ENCODE measurements around the gene CDH2.

DNA sequence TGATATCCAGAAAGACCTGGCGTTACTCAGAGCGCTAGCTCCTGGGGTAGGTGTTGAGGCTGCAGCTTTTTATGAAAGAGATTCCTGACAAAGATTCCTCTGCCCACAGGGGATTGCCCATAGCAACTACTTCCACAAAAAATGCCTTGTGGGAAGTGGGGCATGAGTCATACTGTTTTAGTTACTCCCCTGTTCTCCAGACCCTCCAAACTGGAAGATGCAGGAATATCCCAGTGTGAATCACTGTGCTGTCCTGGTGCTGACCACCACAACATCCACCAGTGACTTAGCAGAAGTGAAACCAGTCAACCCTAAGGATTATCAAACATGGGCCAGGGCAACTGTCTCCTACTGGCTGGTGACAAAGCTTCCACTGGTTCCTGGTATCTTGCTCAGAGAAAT is 61.8 kb downstream of the CDH2 start:
- TF ChIP-seq, protein P1, sequence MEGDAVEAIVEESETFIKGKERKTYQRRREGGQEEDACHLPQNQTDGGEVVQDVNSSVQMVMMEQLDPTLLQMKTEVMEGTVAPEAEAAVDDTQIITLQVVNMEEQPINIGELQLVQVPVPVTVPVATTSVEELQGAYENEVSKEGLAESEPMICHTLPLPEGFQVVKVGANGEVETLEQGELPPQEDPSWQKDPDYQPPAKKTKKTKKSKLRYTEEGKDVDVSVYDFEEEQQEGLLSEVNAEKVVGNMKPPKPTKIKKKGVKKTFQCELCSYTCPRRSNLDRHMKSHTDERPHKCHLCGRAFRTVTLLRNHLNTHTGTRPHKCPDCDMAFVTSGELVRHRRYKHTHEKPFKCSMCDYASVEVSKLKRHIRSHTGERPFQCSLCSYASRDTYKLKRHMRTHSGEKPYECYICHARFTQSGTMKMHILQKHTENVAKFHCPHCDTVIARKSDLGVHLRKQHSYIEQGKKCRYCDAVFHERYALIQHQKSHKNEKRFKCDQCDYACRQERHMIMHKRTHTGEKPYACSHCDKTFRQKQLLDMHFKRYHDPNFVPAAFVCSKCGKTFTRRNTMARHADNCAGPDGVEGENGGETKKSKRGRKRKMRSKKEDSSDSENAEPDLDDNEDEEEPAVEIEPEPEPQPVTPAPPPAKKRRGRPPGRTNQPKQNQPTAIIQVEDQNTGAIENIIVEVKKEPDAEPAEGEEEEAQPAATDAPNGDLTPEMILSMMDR (IDR thresholded peaks at IDR 0.05; ENCODE audit: poor library complexity), result no peak
- no peak for TF ChIP-seq EZH2phosphoT487 (IDR thresholded peaks at IDR 0.05; ENCODE audit: low read depth, severe bottlenecking, unreplicated experiment)
- TF ChIP-seq EZH2 (IDR thresholded peaks at IDR 0.05; ENCODE audit: borderline replicate concordance), result no peak
